HG03571 (cell line): Measurements from ENCODE around the gene C14orf180.

Experiments
- ATAC-seq: cut with Tn5 transposase; IDR thresholded peaks from one replicate; pipeline ENCODE4 v1.9.1; 2021; ENCODE audit not compliant: unreplicated experiment

C14orf180 gene

GRCh38 chr14:104579507-104579906 lies at the start of gene C14orf180:
TSS of gene C14orf180 (plus strand) at chr14:104579764. CDS start at chr14:104586431, 6,667 bp downstream.
- no peak for ATAC-seq

- no peak for ATAC-seq
These were observed 48.9 kb upstream of the C14orf180 start for GRCh38 chr14:104530646-104531045.

GRCh38 chr14:104531421-104532190 lies 48.0 kb upstream of the C14orf180 start:
- ATAC-seq = no peak

- no peak for ATAC-seq
These were observed 47.4 kb upstream of the C14orf180 start for GRCh38 chr14:104532191-104532555.

- ATAC-seq = no peak
These were observed 45.5 kb upstream of the C14orf180 start for GRCh38 chr14:104534036-104534435.

GRCh38 chr14:104536942-104537612 lies 42.5 kb upstream of the C14orf180 start:
- ATAC-seq = no peak

- ATAC-seq = no peak
These were observed 42.0 kb upstream of the C14orf180 start for GRCh38 chr14:104537613-104537988.

GRCh38 chr14:104541905-104542465 lies 37.6 kb upstream of the C14orf180 start:
- ATAC-seq = no peak

GRCh38 chr14:104542871-104543830 lies 36.4 kb upstream of the C14orf180 start:
- no peak for ATAC-seq

- ATAC-seq = no peak
These were observed 35.1 kb upstream of the C14orf180 start for GRCh38 chr14:104544362-104544961.

GRCh38 chr14:104545151-104545941 lies 34.2 kb upstream of the C14orf180 start:
- ATAC-seq = no peak

GRCh38 chr14:104545942-104546501 lies 33.5 kb upstream of the C14orf180 start:
- no peak for ATAC-seq

- no peak for ATAC-seq
These were observed 32.8 kb upstream of the C14orf180 start for GRCh38 chr14:104546591-104547309.

GRCh38 chr14:104547310-104547997 lies 32.1 kb upstream of the C14orf180 start:
- no peak for ATAC-seq

- ATAC-seq = no peak
These were observed 31.4 kb upstream of the C14orf180 start for GRCh38 chr14:104547998-104548700.

- ATAC-seq = no peak
These were observed 30.6 kb upstream of the C14orf180 start for GRCh38 chr14:104548802-104549535.
